ENCODE measurements around the gene STAMBPL1.

DNA sequence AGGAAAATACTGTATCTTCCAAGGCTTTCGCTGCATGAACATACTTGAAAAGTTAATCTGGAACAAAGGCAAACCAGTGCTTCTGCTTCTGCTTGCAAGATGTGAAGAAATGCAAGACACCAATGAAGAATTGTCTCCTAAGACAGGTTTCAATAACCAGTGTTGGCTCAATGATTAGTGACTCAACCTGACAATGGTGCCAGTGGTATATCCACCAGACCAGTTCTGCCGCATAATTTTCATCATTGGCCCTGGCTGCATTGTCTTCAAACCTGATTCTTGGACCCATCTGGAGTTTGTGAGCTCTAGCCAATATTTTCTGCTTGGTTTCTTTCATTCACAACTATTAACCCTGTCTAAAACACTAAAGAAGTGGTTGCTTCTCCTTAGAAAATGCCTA lies 13.6 kb upstream of the STAMBPL1 start:
- TF ChIP-seq JUN (IDR thresholded peaks at IDR 0.05; ENCODE audit: borderline replicate concordance, insufficient read depth, insufficient read length, low read depth) = no peak
- TF ChIP-seq, protein P1, sequence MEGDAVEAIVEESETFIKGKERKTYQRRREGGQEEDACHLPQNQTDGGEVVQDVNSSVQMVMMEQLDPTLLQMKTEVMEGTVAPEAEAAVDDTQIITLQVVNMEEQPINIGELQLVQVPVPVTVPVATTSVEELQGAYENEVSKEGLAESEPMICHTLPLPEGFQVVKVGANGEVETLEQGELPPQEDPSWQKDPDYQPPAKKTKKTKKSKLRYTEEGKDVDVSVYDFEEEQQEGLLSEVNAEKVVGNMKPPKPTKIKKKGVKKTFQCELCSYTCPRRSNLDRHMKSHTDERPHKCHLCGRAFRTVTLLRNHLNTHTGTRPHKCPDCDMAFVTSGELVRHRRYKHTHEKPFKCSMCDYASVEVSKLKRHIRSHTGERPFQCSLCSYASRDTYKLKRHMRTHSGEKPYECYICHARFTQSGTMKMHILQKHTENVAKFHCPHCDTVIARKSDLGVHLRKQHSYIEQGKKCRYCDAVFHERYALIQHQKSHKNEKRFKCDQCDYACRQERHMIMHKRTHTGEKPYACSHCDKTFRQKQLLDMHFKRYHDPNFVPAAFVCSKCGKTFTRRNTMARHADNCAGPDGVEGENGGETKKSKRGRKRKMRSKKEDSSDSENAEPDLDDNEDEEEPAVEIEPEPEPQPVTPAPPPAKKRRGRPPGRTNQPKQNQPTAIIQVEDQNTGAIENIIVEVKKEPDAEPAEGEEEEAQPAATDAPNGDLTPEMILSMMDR (IDR thresholded peaks at IDR 0.05; ENCODE audit: extremely low read depth in 1 of 2, insufficient read depth in 1 of 2, low read depth in 1 of 2, low read length in 2 of 2) = no peak

Measured in endothelial cell of umbilical vein (primary cell).